HepG2 (cell line): ENCODE results near the gene SARS2. TPM values are rescaled to one million over a fixed set of nuclear protein-coding genes. Genes with fewer than 3 reads are reported as not detected.

Experiments used
- ATRX ChIP-seq: sonication (generic); formaldehyde crosslinking; IDR thresholded peaks from 2 replicates; pipeline ENCODE4 v1.4.0; 2020; ENCODE audit warnings: missing genetic modification reagents, borderline replicate concordance
- ELF1 ChIP-seq: sonication (generic); formaldehyde crosslinking; IDR thresholded peaks from 2 replicates; pipeline ENCODE4 v1.4.0; 2020; ENCODE audit warnings: missing genetic modification reagents
- FIP1L1 ChIP-seq: fragments of 200-400 bp; formaldehyde crosslinking; IDR thresholded peaks from 2 replicates; pipeline ENCODE4 v1.6.1; 2018; ENCODE audit warnings: low read depth, mild to moderate bottlenecking, low read length, moderate library complexity, borderline replicate concordance; ENCODE audit not compliant: insufficient read depth
- JARID2 ChIP-seq: sonication (generic); formaldehyde crosslinking; IDR thresholded peaks from 2 replicates; pipeline ENCODE4 v1.8.1; 2023; ENCODE audit warnings: missing genetic modification reagents, inconsistent platforms; ENCODE audit not compliant: insufficient replicate concordance
- JDP2 ChIP-seq: sonication (generic); formaldehyde crosslinking; IDR thresholded peaks from 2 replicates; pipeline ENCODE4 v1.8.1; 2022; ENCODE audit warnings: missing genetic modification reagents, borderline replicate concordance
- MAFK ChIP-seq, 2 experiments: IDR thresholded peaks in 1 of 2; conservative IDR thresholded peaks in 1 of 2; 2 replicates each; pipeline ENCODE4 v1.6.1; 2011; ENCODE audit warnings: improper control_type of control experiment in 2 of 2, low read length in 2 of 2
- MATR3 ChIP-seq: sonication (generic); formaldehyde crosslinking; IDR thresholded peaks from 2 replicates; pipeline ENCODE4 v1.4.0; 2020; ENCODE audit warnings: missing genetic modification reagents
- MXD1 ChIP-seq: sonication (generic); formaldehyde crosslinking; IDR thresholded peaks from 2 replicates; pipeline ENCODE4 v1.4.0; 2020; ENCODE audit warnings: mild to moderate bottlenecking, missing genetic modification reagents
- PRDM4 ChIP-seq: sonication (generic); formaldehyde crosslinking; IDR thresholded peaks from 2 replicates; pipeline ENCODE4 v1.9.0; 2021; ENCODE audit warnings: missing genetic modification reagents, borderline replicate concordance
- SRSF4 ChIP-seq: fragments of 200-400 bp; formaldehyde crosslinking; IDR thresholded peaks from one replicate; pipeline ENCODE4 v1.6.1; 2018; ENCODE audit warnings: mild to moderate bottlenecking, low read depth, low read length, moderate library complexity; ENCODE audit not compliant: poor library complexity, severe bottlenecking
- XRCC5 ChIP-seq: fragments of 200-400 bp; formaldehyde crosslinking; optimal IDR thresholded peaks from 2 replicates; pipeline ENCODE3; 2017; ENCODE audit warnings: mild to moderate bottlenecking, low read length
- ZBTB7B ChIP-seq: sonication (generic); formaldehyde crosslinking; IDR thresholded peaks from 2 replicates; pipeline ENCODE4 v1.4.0; 2020; ENCODE audit warnings: missing genetic modification reagents
- ZFP36L2 ChIP-seq: sonication (generic); formaldehyde crosslinking; IDR thresholded peaks from 2 replicates; pipeline ENCODE4 v1.4.0; 2020; ENCODE audit warnings: missing genetic modification reagents
- ZMYM2 ChIP-seq: sonication (generic); formaldehyde crosslinking; IDR thresholded peaks from 2 replicates; pipeline ENCODE4 v1.8.0; 2022; ENCODE audit warnings: mild to moderate bottlenecking, missing genetic modification reagents
- ZNF605 ChIP-seq: sonication (generic); formaldehyde crosslinking; IDR thresholded peaks from 2 replicates; pipeline ENCODE4 v1.8.0; 2022; ENCODE audit warnings: mild to moderate bottlenecking, missing genetic modification reagents
- ZNF691 ChIP-seq: sonication (generic); formaldehyde crosslinking; IDR thresholded peaks from 2 replicates; pipeline ENCODE4 v1.4.0; 2020; ENCODE audit warnings: missing genetic modification reagents, low read depth, mild to moderate bottlenecking, borderline replicate concordance
- ZNF720 ChIP-seq: sonication (generic); formaldehyde crosslinking; IDR thresholded peaks from 2 replicates; pipeline ENCODE4 v1.4.0; 2020; ENCODE audit warnings: missing genetic modification reagents
- ZNF737 ChIP-seq: sonication (generic); formaldehyde crosslinking; IDR thresholded peaks from 2 replicates; pipeline ENCODE4 v1.5.0; 2020; ENCODE audit warnings: missing genetic modification reagents, mild to moderate bottlenecking, borderline replicate concordance
- ZNF777 ChIP-seq: sonication (generic); formaldehyde crosslinking; IDR thresholded peaks from 2 replicates; pipeline ENCODE4 v1.4.0; 2020; ENCODE audit warnings: missing genetic modification reagents
- ZNF841 ChIP-seq: sonication (generic); formaldehyde crosslinking; IDR thresholded peaks from 2 replicates; pipeline ENCODE4 v1.8.1; 2023; ENCODE audit warnings: missing genetic modification reagents, borderline replicate concordance
- polyA plus RNA-seq, 8 experiments: library from polyadenylated mRNA; depleted of rRNA in 3 of 8; stranded (reverse) in 7 of 8; unstranded in 1 of 8; fragments of >200 nt; fragmentation: Illumina TruSeq in 4 of 8; extraction: Trizol in 4 of 8; gene quantifications; 2 replicates each; pipeline versions ENCODE4 v1.2.1 to v1.2.3, GENCODE V29; 2011 to 2016; ENCODE audit warnings: low read depth in 4 of 8, missing spikeins in 1 of 8, mixed read lengths in 1 of 8; ENCODE audit not compliant: insufficient read depth in 1 of 8
- total RNA-seq, 5 experiments: library from RNA; depleted of rRNA; stranded (reverse); fragments of >200 nt; fragmentation: Illumina TruSeq; extraction: Trizol; gene quantifications; 2 replicates each; pipeline ENCODE4 v1.2.3, GENCODE V29; 2016; ENCODE audit warnings: low read depth in 1 of 5
- TF ChIP-seq, protein P1 (sequence below): sonication (generic); formaldehyde crosslinking; IDR thresholded peaks from 2 replicates; pipeline ENCODE4 v1.4.0; 2020; ENCODE audit warnings: missing genetic modification reagents

The SARS2 gene
- total and polyA plus RNA-seq, 2 of the 13 experiments (the other 11 are each of a cell fraction or from before 2014, with no cell fraction given) = 40.0 to 48.6 TPM

DNA sequence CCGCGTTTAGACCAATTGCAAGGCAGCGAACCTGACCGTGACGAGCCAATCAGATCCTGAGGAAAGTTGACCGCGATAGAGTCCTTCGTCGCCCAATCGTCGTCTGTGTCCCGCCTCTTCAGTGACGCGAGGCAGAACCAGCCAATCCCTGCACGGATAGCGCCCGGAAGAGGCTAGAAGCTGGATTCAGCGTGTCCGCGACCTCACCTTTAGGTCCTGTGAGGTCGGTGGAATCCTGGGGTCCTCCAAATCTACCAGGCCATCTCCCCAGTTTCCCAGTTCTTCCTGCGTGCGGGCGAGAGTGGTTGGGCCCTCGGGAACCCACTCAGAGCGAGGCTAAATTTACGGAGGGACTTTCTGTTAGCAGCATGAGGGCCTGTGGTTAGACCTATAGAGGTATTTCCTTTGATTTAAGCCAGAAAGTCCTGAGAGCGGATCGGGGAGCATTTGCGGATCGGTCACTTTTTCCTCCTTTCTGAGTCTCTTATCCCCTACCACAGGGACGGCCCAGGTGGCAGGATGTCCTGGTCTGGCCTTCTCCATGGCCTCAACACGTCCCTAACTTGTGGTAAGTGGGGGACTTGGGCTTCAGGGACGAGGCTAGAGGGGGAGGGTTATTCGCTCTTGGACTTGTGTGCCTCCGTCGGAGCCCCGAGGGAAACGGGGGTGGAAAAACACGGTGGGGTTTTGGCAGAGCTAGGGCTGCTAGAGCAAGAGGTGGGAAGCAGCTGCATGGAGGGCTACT, 385 bp upstream of the SARS2 start, which contains the start of gene MRPS12 (continued):
- no peak for TF ChIP-seq ATRX (CRISPR knock-in tag)
- no peak for TF ChIP-seq ZNF737 (CRISPR knock-in tag)
- TF ChIP-seq ELF1 (CRISPR knock-in tag) = peak; percentile 90
- TF ChIP-seq JDP2 = no peak
- TF ChIP-seq MATR3 (CRISPR knock-in tag) = no peak
- no peak for TF ChIP-seq ZNF720 (CRISPR knock-in tag)
- no peak for TF ChIP-seq JARID2 (CRISPR knock-in tag)
- TF ChIP-seq ZFP36L2 (CRISPR knock-in tag) = no peak
- no peak for TF ChIP-seq SRSF4
- TF ChIP-seq ZNF777 (CRISPR knock-in tag) = no peak; the same call in 1 of the 2 replicates
- no peak for TF ChIP-seq ZMYM2
- TF ChIP-seq PRDM4 (CRISPR knock-in tag) = no peak
- no peak for TF ChIP-seq MAFK (conservative IDR thresholded peaks at IDR 0.05 in 1 of 2, IDR thresholded peaks at IDR 0.05 in 1 of 2; ENCODE audit: low read length in 2 of 2)
- TF ChIP-seq ZNF605 (CRISPR knock-in tag) = peak; percentile 68
- TF ChIP-seq XRCC5 = no peak
- no peak for TF ChIP-seq ZNF691 (CRISPR knock-in tag)
- no peak for TF ChIP-seq FIP1L1
- TF ChIP-seq ZNF841 (CRISPR knock-in tag) = no peak
- TF ChIP-seq, protein P1, sequence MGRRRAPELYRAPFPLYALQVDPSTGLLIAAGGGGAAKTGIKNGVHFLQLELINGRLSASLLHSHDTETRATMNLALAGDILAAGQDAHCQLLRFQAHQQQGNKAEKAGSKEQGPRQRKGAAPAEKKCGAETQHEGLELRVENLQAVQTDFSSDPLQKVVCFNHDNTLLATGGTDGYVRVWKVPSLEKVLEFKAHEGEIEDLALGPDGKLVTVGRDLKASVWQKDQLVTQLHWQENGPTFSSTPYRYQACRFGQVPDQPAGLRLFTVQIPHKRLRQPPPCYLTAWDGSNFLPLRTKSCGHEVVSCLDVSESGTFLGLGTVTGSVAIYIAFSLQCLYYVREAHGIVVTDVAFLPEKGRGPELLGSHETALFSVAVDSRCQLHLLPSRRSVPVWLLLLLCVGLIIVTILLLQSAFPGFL (CRISPR knock-in tag) = no peak
- no peak for TF ChIP-seq ZBTB7B
- TF ChIP-seq MXD1 = peak; percentile 38; the same call in 1 of the 2 replicates
